NCI-H510A treated with DMSO at 0.1 percent for 48 hours (cell line): ENCODE results near the gene MACROD2.

Experiments
- DNase-seq: peaks from one replicate; lab custom pipeline; 2025; lab: John Stamatoyannopoulos, UW

Gene MACROD2

DNA sequence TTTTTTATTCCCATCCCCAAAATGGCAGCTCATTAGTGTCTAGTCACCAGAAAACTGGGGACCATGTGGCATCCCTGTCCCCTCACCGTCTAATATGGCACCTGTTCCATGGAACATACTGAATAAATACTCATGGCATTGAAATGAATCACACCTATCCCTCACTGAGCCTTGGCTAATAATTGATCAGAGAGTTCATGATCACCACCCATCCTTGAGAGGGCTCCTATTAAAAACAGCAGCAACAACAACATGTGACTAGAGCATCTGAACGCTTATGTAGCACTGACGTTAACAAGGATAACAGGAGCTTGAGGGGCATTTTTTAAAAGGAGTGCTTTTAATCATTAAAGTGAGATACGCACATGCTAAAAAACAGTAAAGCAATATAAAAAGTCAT lies 1453.7 kb downstream of the MACROD2 start:
- no peak for DNase-seq

- DNase-seq = no peak
Observed at GRCh38 chr20:15451241-15451640, 1455.9 kb downstream of the MACROD2 start.

GRCh38 chr20:15455279-15455678 lies 1460.0 kb downstream of the MACROD2 start:
- DNase-seq = no peak

GRCh38 chr20:15461938-15462337 lies 1466.6 kb downstream of the MACROD2 start:
- no peak for DNase-seq

- peak; percentile 62 for DNase-seq
Observed at GRCh38 chr20:15475483-15475882, 1480.2 kb downstream of the MACROD2 start.

DNA sequence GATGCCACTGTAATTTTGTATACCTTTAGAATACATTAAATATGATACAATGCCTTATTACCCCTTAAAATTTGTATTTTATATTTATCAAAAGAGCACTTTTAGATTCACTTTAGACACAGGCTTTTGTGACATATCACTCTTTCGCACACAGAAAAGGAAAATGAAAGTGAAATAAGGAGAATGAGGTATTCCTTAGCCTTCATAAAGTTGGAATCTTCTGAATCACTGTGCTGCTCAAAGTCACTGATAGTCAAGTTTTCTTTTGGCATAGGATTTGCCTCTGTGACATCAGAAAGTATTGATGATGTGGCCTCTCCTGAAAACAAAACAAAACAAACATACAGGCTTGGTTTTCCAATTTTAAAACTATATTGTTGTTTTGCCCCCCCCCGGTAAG lies 1480.9 kb downstream of the MACROD2 start:
- no peak for DNase-seq

DNA sequence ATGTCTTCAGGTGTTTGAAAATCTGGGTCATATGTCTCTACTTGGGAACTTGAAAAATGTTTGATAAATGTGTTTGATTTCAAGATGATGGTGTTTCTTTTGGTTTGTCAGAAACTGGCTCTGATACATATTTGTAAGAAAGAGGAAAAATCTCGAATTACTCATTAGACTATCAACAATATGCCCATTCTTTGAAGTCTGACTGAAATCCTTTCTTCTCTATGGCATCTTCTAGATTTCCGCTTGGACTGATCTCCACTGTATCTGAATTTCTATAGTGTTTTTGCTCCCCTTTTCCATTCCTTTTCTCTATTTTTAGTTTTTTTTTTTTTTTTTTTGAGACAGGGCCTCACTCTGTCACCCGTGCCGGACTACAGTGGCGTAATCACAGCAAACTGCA lies 1481.5 kb downstream of the MACROD2 start:
- DNase-seq = no peak

DNA sequence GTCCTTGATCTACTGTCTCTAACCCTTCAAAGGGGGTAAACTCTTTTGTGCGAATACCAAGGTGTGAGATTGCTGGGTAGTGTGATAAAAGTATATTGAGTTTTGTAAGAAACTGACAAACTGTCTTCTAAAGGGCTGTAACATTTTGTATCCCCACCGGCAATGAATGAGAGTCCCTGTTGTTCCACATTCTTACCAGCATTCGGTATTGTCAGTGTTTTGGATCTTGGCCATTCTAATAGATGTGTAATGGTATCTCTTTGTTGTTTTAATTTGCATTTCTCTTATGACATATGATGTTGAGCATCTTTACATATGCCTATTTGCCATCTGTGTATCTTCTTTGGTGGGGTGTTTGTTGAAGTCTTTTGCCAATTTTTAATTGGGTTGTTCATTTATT lies 1487.2 kb downstream of the MACROD2 start:
- DNase-seq = no peak

- DNase-seq = no peak
Observed at GRCh38 chr20:15485519-15485918, 1490.2 kb downstream of the MACROD2 start.

- DNase-seq = no peak
Observed at GRCh38 chr20:15487030-15487429, 1491.7 kb downstream of the MACROD2 start.

DNA sequence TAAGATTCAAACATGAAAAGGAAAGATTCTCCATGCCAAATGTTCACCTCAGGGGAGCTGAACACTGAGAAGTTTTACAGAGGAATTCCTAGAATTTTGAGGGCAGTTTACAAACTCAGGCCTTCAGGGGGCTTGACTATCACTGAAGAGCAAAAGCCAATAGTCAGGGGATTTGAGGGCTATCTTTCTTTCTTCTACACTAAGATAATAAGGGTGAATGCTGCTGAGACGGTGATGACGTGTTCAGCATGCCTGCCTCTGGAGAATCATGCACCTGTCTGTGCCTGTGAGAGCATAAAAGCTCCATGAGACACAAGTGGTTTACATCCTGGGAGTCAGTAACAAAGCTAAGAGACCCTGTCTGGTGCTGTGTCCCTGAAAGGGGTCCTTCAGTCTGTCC lies 1492.4 kb downstream of the MACROD2 start:
- no peak for DNase-seq

GRCh38 chr20:15491575-15491974 lies 1496.3 kb downstream of the MACROD2 start:
- no peak for DNase-seq

DNA sequence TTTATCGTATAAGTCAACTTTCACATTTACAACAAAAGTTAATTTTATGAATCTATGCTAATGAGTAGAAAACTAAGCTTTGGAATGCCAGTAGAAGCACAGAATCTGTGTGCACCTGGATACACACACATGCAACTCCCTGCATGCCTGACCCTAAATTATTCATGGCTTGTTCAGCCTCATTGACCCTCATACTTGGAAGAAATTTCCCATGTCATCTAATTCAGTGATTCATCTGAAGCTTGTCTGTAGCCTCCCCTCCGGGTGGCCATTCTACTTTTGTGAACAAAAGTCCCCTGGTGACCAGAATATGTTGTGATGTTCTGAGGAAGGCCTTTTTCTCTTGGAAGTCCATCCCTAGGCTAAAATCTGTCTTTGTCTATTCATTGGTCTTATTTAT lies 1499.5 kb downstream of the MACROD2 start:
- no peak for DNase-seq

GRCh38 chr20:15496501-15497039 lies 1501.3 kb downstream of the MACROD2 start:
- DNase-seq = no peak

- no peak for DNase-seq
Observed at GRCh38 chr20:15498926-15499325, 1503.6 kb downstream of the MACROD2 start.

- no peak for DNase-seq
Observed at GRCh38 chr20:15506311-15506710, 1511.0 kb downstream of the MACROD2 start.

GRCh38 chr20:15507151-15507550 lies 1511.8 kb downstream of the MACROD2 start:
- DNase-seq = no peak

DNA sequence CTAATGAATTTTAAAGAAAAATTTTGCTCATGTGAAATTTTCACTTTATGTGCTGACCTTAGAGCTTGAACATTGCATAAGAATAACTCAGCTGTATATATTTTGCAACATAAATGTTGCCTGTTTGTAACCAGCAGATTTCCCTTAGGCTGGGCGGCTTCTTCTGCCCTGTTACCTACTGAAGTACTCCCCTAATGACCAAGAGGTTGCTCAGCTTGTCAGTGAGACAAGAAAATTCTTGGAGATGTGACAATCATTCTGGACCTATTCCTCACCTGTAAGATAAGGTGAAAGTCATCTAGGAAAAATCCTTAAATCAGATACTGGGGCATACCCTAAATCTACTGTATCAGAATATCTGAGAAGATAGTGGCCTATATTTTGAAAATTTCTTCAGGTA lies 1516.2 kb downstream of the MACROD2 start:
- DNase-seq = no peak

DNA sequence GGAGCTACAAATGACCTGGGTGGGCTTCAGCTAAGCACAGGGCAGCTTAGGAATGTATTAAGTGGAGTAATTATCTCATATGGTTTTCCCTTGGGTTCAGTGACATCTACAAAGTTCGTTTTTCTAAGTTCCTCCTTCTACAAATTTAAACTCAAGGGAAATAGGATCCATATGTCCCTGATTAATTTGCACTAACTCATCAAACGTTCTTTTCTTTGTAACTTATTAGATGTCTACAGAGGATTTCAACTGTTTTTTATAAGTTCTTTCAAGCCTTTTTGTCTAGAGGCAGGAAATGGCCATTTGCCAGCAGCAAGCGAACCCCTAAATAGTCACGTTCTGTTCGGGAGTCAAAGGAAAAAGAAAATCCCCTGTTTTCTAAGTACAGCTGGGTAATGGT lies 1517.6 kb downstream of the MACROD2 start:
- no peak for DNase-seq

- DNase-seq = no peak
Observed at GRCh38 chr20:15515691-15516090, 1520.4 kb downstream of the MACROD2 start.

DNA sequence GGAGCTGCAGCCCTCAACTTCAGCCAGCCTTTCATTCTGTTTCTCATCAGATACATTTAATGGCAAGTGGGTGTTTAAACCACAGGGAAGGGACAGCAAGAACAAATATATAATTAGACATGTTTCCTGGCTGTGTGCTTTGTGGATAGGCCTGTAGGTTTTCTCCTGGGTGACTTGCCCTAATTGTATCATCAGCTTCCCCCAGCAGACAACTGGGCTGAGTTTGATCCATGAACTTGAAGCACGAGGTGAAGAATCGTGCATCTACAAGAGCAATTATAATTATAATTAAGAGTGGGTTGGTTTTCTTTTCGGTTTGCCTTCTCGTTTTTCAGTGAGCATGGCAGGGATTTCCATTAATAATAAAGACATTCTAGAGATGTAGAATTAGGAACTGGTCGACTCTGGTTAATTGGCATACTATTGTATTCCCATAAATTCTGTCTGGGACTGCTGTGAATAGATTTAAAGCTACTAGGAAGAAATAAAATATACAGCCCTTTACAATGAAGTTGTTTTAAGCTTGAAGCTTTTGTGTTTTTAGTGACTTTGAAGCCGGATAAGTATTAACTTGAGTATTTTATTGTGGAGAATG lies 1525.7 kb downstream of the MACROD2 start:
- no peak for DNase-seq

DNA sequence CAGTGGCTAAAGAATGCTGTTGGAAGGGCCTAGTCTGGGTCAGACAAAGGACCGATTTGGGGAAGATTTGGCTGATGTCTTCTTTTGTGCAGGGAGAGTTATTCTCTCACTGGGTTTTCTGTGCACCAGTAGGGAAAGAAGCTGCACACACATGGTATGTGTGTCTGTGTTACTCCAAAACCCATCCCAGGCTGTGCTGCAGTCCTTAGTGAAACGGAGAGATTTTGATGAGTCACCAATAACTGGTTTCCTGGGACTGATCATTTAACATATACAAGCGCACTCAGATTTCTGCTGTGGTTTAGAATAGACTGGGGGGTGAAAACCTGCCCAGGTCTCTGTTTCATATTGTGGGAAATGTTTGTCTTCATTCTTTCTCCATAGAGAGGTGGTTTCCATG lies 1528.1 kb downstream of the MACROD2 start:
- no peak for DNase-seq

DNA sequence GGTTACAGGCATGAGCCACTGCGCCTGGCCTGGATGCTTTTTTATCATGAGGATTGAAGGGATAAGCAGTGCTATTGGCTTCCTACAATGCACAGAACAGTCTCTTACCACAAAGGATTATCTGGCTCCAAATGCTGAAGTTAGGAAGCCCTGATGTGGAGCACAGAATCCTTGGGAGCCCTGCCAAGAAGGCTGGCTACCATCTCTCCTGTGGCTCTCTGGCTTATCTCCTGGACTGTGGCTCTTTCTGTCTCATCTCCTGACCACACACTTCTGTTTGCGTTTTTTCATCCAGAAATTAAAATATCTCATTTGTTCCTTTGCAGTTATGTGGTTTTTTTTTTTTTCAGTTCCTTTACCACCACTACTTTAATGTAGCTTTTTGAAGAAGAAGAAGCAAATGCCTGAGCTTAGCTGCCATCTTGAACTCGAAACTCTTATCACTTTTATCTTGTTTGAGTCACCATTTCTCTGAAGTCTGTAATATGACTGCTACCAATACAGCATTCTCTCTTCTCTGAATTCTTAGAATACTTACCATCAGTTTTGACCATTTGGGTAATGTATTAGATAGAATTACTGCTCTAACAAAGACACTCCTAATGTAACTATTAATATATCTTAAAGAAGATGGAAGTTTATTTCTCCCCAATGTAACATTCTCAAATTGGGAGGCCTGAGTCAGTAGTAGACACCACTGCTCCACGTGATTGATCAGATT lies 1533.2 kb downstream of the MACROD2 start:
- DNase-seq = no peak

GRCh38 chr20:15535863-15536262 lies 1540.5 kb downstream of the MACROD2 start:
- DNase-seq = no peak
